H1 (cell line): ENCODE measurements around the gene MSMP. TPM values are rescaled to one million over a fixed set of nuclear protein-coding genes. Genes with fewer than 3 reads are reported as not detected.
A peak's percentile ranks its signal among the peaks of the same experiment; 100 is the strongest.

ENCODE experiments used
- CTCF ChIA-PET: fragments of 300-600 bp; sonication (Branson Sonifier 250); formaldehyde crosslinking; loops from one replicate; lab custom pipeline; 2021; ENCODE audit not compliant: partially characterized antibody; lab: Charles Lee
- POLR2A ChIA-PET: fragments of 300-600 bp; sonication (Branson Sonifier 250); formaldehyde crosslinking; loops from one replicate; lab custom pipeline; 2021; ENCODE audit warnings: inconsistent platforms; ENCODE audit not compliant: partially characterized antibody; lab: Charles Lee
- DNase-seq, 2 experiments: peaks; one replicate each; pipeline versions ENCODE4 v3.0.0 to v3.0.0-alpha.2; 2010 to 2022; ENCODE audit warnings: low spot score in 2 of 2, low read depth in 1 of 2, mixed read lengths in 1 of 2
- FAIRE-seq: peaks from 2 replicates; lab custom pipeline; 2011; peaks lifted over from hg19 to GRCh38; lab: Jason Lieb, UNC
- H2AFZ ChIP-seq: 2 replicates; pipeline ENCODE4 v1.8.1; 2012; ENCODE audit warnings: low read length, inconsistent platforms
- H2AK5ac ChIP-seq: 2 replicates; pipeline ENCODE4 v1.6.1; 2013; ENCODE audit warnings: low read depth, low read length
- H2BK120ac ChIP-seq: replicated peaks from 2 replicates; pipeline ENCODE3; 2013; ENCODE audit warnings: low read depth, low read length, inconsistent platforms
- H2BK12ac ChIP-seq: 2 replicates; pipeline ENCODE4 v1.6.1; 2013; ENCODE audit warnings: low read depth, low read length
- H2BK15ac ChIP-seq: 2 replicates; pipeline ENCODE4 v1.6.1; 2013; ENCODE audit warnings: low read length
- H2BK20ac ChIP-seq: 2 replicates; pipeline ENCODE4 v1.6.1; 2013; ENCODE audit warnings: low read length
- H2BK5ac ChIP-seq: 2 replicates; pipeline ENCODE4 v1.6.1; 2013; ENCODE audit warnings: low read depth, low read length
- H3K14ac ChIP-seq: 2 replicates; pipeline ENCODE4 v1.6.1; 2013; ENCODE audit warnings: inconsistent platforms; ENCODE audit not compliant: insufficient read length
- H3K18ac ChIP-seq: 2 replicates; pipeline ENCODE4 v1.6.1; 2013; ENCODE audit warnings: low read length; ENCODE audit errors: extremely low read depth
- H3K23ac ChIP-seq: 2 replicates; pipeline ENCODE4 v1.6.1; 2013; ENCODE audit warnings: inconsistent platforms; ENCODE audit not compliant: insufficient read length
- H3K23me2 ChIP-seq: 2 replicates; pipeline ENCODE4 v1.6.1; 2013; ENCODE audit warnings: low read depth, low read length
- H3K27ac ChIP-seq: 2 replicates; pipeline ENCODE4 v1.6.1; 2011; ENCODE audit warnings: low read depth, low read length, inconsistent platforms
- H3K27me3 ChIP-seq, 4 experiments: replicated peaks in 1 of 4; 1 replicate in 1 of 4; 2 replicates in 3 of 4; pipeline versions ENCODE4 v1.6.1 to v1.8.1; 2011 to 2013; ENCODE audit warnings: low read length in 3 of 4, mild to moderate bottlenecking in 3 of 4, inconsistent platforms in 2 of 4, mixed read lengths in 2 of 4, moderate library complexity in 1 of 4; ENCODE audit not compliant: control insufficient read depth in 3 of 4, insufficient read depth in 3 of 4; ENCODE audit errors: extremely low read depth in 1 of 4
- H3K36me3 ChIP-seq, 4 experiments: 2 replicates each; pipeline versions ENCODE4 v1.6.1 to v1.8.1; 2011 to 2013; ENCODE audit warnings: mild to moderate bottlenecking in 4 of 4, low read length in 3 of 4, moderate library complexity in 2 of 4, control low read depth in 1 of 4, inconsistent platforms in 1 of 4; ENCODE audit not compliant: insufficient read depth in 4 of 4, control insufficient read depth in 2 of 4
- H3K4ac ChIP-seq: replicated peaks from 2 replicates; pipeline ENCODE3; 2013; ENCODE audit warnings: low read length, low read depth, mixed read lengths, inconsistent platforms; ENCODE audit not compliant: insufficient read length
- H3K4me1 ChIP-seq, 4 experiments: replicated peaks in 1 of 4; 1 replicate in 1 of 4; 2 replicates in 3 of 4; pipeline versions ENCODE4 v1.6.1 to v1.8.1; 2011 to 2013; ENCODE audit warnings: low read length in 3 of 4, inconsistent platforms in 2 of 4, mixed read lengths in 1 of 4; ENCODE audit not compliant: insufficient read depth in 4 of 4, control insufficient read depth in 3 of 4
- H3K4me2 ChIP-seq, 2 experiments: 2 replicates each; pipeline versions ENCODE4 v1.6.1 to v1.8.1; 2011 to 2013; ENCODE audit warnings: low read depth in 2 of 2, low read length in 2 of 2, control low read depth in 1 of 2, inconsistent platforms in 1 of 2, mild to moderate bottlenecking in 1 of 2; ENCODE audit not compliant: insufficient read depth in 1 of 2
- H3K4me3 ChIP-seq, 4 experiments: fragments of 200-600, 300-600 bp in 1 of 4; sonication (generic), shearing (Covaris generic), sonication (Bioruptor Twin) in 1 of 4; 2 replicates each; pipeline versions ENCODE4 v1.5.1 to v1.8.1; 2011 to 2016; ENCODE audit warnings: low read length in 4 of 4, low read depth in 3 of 4, control low read depth in 2 of 4, inconsistent platforms in 2 of 4, mild to moderate bottlenecking in 2 of 4, mixed read lengths in 1 of 4, moderate library complexity in 1 of 4; ENCODE audit not compliant: insufficient read depth in 2 of 4; ENCODE audit errors: extremely low read depth in 1 of 4
- H3K56ac ChIP-seq: replicated peaks from 2 replicates; pipeline ENCODE3; 2013; ENCODE audit warnings: low read depth, mild to moderate bottlenecking, mixed read lengths, low read length, inconsistent platforms; ENCODE audit not compliant: insufficient read length
- H3K79me1 ChIP-seq: 2 replicates; pipeline ENCODE4 v1.6.1; 2013; ENCODE audit warnings: low read depth, low read length, control low read depth
- H3K79me2 ChIP-seq, 2 experiments: 2 replicates each; pipeline versions ENCODE4 v1.6.1 to v1.8.1; 2012 to 2013; ENCODE audit warnings: low read length in 2 of 2, mild to moderate bottlenecking in 2 of 2, inconsistent platforms in 1 of 2; ENCODE audit not compliant: insufficient read depth in 2 of 2, control insufficient read depth in 1 of 2
- H3K9ac ChIP-seq, 4 experiments: replicated peaks in 1 of 4; 1 replicate in 1 of 4; 2 replicates in 3 of 4; pipeline versions ENCODE4 v1.6.1 to v1.8.1; 2011 to 2013; ENCODE audit warnings: low read depth in 3 of 4, low read length in 3 of 4, control low read depth in 2 of 4, mild to moderate bottlenecking in 2 of 4, moderate library complexity in 2 of 4, inconsistent platforms in 1 of 4; ENCODE audit errors: extremely low read depth in 1 of 4
- H3K9me3 ChIP-seq, 2 experiments: 2 replicates each; pipeline versions ENCODE4 v1.6.1 to v1.8.1; 2012 to 2013; ENCODE audit warnings: mild to moderate bottlenecking in 2 of 2, moderate library complexity in 2 of 2, control low read depth in 1 of 2, inconsistent platforms in 1 of 2, low read depth in 1 of 2, low read length in 1 of 2, mixed read lengths in 1 of 2; ENCODE audit not compliant: insufficient read depth in 2 of 2
- H4K20me1 ChIP-seq, 2 experiments: replicated peaks in 1 of 2; 2 replicates each; pipeline versions ENCODE3 to v1.8.1; 2011 to 2013; ENCODE audit warnings: inconsistent platforms in 2 of 2, low read length in 2 of 2, mild to moderate bottlenecking in 1 of 2; ENCODE audit not compliant: insufficient read depth in 2 of 2, control insufficient read depth in 1 of 2
- H4K5ac ChIP-seq: 2 replicates; pipeline ENCODE4 v1.6.1; 2013; ENCODE audit warnings: low read length, low read depth, mixed read lengths, inconsistent platforms; ENCODE audit not compliant: insufficient read length
- H4K8ac ChIP-seq: 2 replicates; pipeline ENCODE4 v1.8.0; 2013; ENCODE audit warnings: mild to moderate bottlenecking, moderate library complexity, low read length, inconsistent platforms; ENCODE audit not compliant: insufficient read depth; ENCODE audit errors: extremely low read depth
- H4K91ac ChIP-seq: replicated peaks from 2 replicates; pipeline ENCODE3; 2013; ENCODE audit warnings: low read length, mixed read lengths, inconsistent platforms; ENCODE audit not compliant: insufficient read length
- BACH1 ChIP-seq: IDR thresholded peaks from 2 replicates; pipeline ENCODE4 v1.6.1; 2012; ENCODE audit warnings: low read length, improper control_type of control experiment
- CBX8 ChIP-seq: fragments of 300-800, 300-1000 bp; sonication (generic); IDR thresholded peaks from 2 replicates; pipeline ENCODE4 v1.7.1; 2016; ENCODE audit warnings: low read depth, low read length, borderline replicate concordance
- CTBP2 ChIP-seq: IDR thresholded peaks from 2 replicates; pipeline ENCODE4 v1.7.0; 2011; ENCODE audit warnings: borderline replicate concordance, mild to moderate bottlenecking, moderate library complexity, mixed read lengths, low read length; ENCODE audit not compliant: insufficient read depth, insufficient read length
- HDAC6 ChIP-seq: IDR thresholded peaks from one replicate; pipeline ENCODE4 v1.7.1; 2012; ENCODE audit warnings: low read depth, mild to moderate bottlenecking, inconsistent platforms, low read length, moderate library complexity
- MAFK ChIP-seq: IDR thresholded peaks from 2 replicates; pipeline ENCODE4 v1.6.1; 2012; ENCODE audit warnings: low read depth, mild to moderate bottlenecking, improper control_type of control experiment, low read length
- SP4 ChIP-seq: IDR thresholded peaks from 2 replicates; pipeline ENCODE4 v1.6.1; 2012; ENCODE audit warnings: low read length, inconsistent platforms
- TAF1 ChIP-seq: IDR thresholded peaks from 2 replicates; pipeline ENCODE4 v1.6.1; 2011; ENCODE audit warnings: mild to moderate bottlenecking, low read depth, low read length
- TAF7 ChIP-seq: optimal IDR thresholded peaks from 2 replicates; pipeline ENCODE3; 2011; ENCODE audit warnings: low read depth, mild to moderate bottlenecking, inconsistent platforms, low read length, moderate library complexity, borderline replicate concordance
- YY1 ChIP-seq: IDR thresholded peaks from 2 replicates; pipeline ENCODE4 v1.6.1; 2011; ENCODE audit warnings: low read depth, mild to moderate bottlenecking, low read length
- WGBS, 2 experiments: shearing (Covaris generic) in 1 of 2; methylation state at CpG; one replicate each; pipeline versions ENCODE4 v1.1.6 to v1.1.7; 2013 to 2015; ENCODE audit warnings: low lambda C conversion rate in 2 of 2, mixed read lengths in 2 of 2, inconsistent platforms in 1 of 2, low coverage in 1 of 2, missing lambda C conversion rate in 1 of 2; ENCODE audit not compliant: insufficient replicate concordance in 2 of 2, insufficient coverage in 1 of 2, insufficient read length in 1 of 2; ENCODE audit errors: extremely low coverage in 1 of 2, missing lambda C conversion rate in 1 of 2; 5-methylcytosine and 5-hydroxymethylcytosine counted together
- polyA plus RNA-seq, 7 experiments: library from polyadenylated mRNA; depleted of rRNA in 3 of 7; stranded (reverse) in 5 of 7; unstranded in 2 of 7; fragments of >200 nt in 5 of 7; fragments of 200-250 nt in 2 of 7; gene quantifications; 1 replicate in 5 of 7; 2 replicates in 1 of 7; 4 replicates in 1 of 7; pipeline versions ENCODE4 v1.2.1 to v1.2.3, GENCODE V29; 2011 to 2013; ENCODE audit warnings: missing spikeins in 2 of 7, mixed read lengths in 2 of 7
- total RNA-seq: library from RNA; stranded (reverse); fragmentation: NEBNext Ultra II Directional; extraction: Animal tissue kit (Norgen Biotek cat#: 25700); gene quantifications from 2 replicates; pipeline ENCODE4 v1.2.1, GENCODE V29; 2021
- TF ChIP-seq, protein P1 (sequence below), 3 experiments: IDR thresholded peaks; 1 replicate in 2 of 3; 2 replicates in 1 of 3; pipeline versions ENCODE4 v1.5.1 to v1.6.1; 2011; ENCODE audit warnings: low read length in 3 of 3, mild to moderate bottlenecking in 3 of 3, inconsistent platforms in 2 of 3, low read depth in 1 of 3, moderate library complexity in 1 of 3; ENCODE audit not compliant: insufficient read depth in 1 of 3; ENCODE audit errors: control extremely low read depth in 1 of 3

The MSMP gene
- total and polyA plus RNA-seq, 2 of the 8 experiments (the other 6 are each of a cell fraction or from before 2014, with no cell fraction given): 0.53 TPM; not detected in 1

DNA sequence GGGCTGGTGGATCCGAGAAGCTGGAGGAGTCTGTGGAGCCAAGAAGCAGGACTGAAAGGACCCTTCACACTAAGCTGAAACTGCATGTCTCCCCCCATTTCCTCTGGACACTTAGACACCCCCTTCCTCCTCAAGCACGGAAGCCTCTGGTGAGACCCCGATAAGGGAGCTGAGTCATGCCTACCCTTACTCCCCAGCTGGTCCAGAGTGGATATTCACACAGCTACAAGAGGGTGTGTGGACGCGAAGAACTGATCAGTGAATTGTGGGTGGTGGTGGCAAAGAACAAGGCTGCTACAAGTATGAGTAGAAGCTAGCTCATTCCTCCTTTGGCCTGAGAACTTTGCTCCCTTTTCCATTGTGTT lies 26.4 kb downstream of the MSMP start:
- Histone ChIP-seq H3K14ac (no peak overlapping the region), H2BK5ac (peak overlapping the region; percentile 88), H4K5ac (peak overlapping the region; percentile 26), H3K27me3 (no peaks in the 10 kb centered on the region), H3K4me3 (peak overlapping the region in 3 of 4 experiments; percentile 26 to 46 (median 35); a peak in 6 of 8 replicates), H2BK120ac (no peak overlapping the region), H3K9me3 (no peaks in the 10 kb centered on the region; a peak in 1 of 4 replicates), H2BK20ac (no peak overlapping the region; the same call in 1 of the 2 replicates), H3K27ac (peak overlapping the region; percentile 58), H2BK12ac (peak overlapping the region; percentile 94), H3K18ac (peak overlapping the region; percentile 79; the same call in 1 of the 2 replicates), H3K79me2 (peaks cover 2 to 54% of the 10 kb centered on the region in 2 experiments), H3K36me3 (peaks cover 4 to 21% (median 13%) of the 10 kb centered on the region in 4 experiments; a peak in 7 of 8 replicates), H3K23me2 (peaks cover 11% of the 10 kb centered on the region; the same call in 1 of the 2 replicates), H3K4ac (no peak overlapping the region), H4K20me1 (peaks cover 0 to 4% of the 10 kb centered on the region in 2 experiments), H2AK5ac (peak overlapping the region; percentile 95; the same call in 1 of the 2 replicates), H2BK15ac (no peak overlapping the region), H4K91ac (peak overlapping the region; percentile 77), H3K9ac (peak overlapping the region in 3 of 4 experiments; percentile 26 to 43 (median 41); a peak in 2 of 7 replicates), H3K79me1 (peaks cover 16% of the 10 kb centered on the region), H3K4me2 (peak overlapping the region; percentile 69 to 92), H3K23ac (no peak overlapping the region), H3K4me1 (peaks cover 21 to 42% (median 30%) of the 10 kb centered on the region in 4 experiments), H2AFZ (no peak overlapping the region), H4K8ac (peak overlapping the region; percentile 69; the same call in 1 of the 2 replicates), H3K56ac (no peak overlapping the region)
- ChIA-PET POLR2A (interaction anchor here (0.6 to 11.1 kb wide), 25 partner anchors 9 to 656 kb away, joined by 3 to 158 read pairs (median 4); partner anchors contain the start of genes CCDC107, SIT1, SPAG8 and STOML2), CTCF (interaction anchor here (0.5 to 16.0 kb wide), 27 partner anchors 8 to 185 kb away, joined by 3 to 198 read pairs (median 7); partner anchors contain the start of genes ARHGEF39, CCDC107, GBA2 and MSMP)
- FAIRE-seq (no peak), DNase-seq (no peak)
- WGBS, 2 experiments: 58% methylated on average over 5 of the region's 5 CpGs; no CpG with 5 or more reads in 1 of the 2 experiments
- TF ChIP-seq TAF1: peak; percentile 20; the same call in 1 of the 2 replicates
- TF ChIP-seq BACH1: peak; percentile 51; the same call in 1 of the 2 replicates
- no peak for TF ChIP-seq HDAC6
- TF ChIP-seq TAF7: no peak
- TF ChIP-seq, protein P1, sequence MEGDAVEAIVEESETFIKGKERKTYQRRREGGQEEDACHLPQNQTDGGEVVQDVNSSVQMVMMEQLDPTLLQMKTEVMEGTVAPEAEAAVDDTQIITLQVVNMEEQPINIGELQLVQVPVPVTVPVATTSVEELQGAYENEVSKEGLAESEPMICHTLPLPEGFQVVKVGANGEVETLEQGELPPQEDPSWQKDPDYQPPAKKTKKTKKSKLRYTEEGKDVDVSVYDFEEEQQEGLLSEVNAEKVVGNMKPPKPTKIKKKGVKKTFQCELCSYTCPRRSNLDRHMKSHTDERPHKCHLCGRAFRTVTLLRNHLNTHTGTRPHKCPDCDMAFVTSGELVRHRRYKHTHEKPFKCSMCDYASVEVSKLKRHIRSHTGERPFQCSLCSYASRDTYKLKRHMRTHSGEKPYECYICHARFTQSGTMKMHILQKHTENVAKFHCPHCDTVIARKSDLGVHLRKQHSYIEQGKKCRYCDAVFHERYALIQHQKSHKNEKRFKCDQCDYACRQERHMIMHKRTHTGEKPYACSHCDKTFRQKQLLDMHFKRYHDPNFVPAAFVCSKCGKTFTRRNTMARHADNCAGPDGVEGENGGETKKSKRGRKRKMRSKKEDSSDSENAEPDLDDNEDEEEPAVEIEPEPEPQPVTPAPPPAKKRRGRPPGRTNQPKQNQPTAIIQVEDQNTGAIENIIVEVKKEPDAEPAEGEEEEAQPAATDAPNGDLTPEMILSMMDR (IDR thresholded peaks at IDR 0.05; ENCODE audit: control extremely low read depth in 1 of 3, insufficient read depth in 1 of 3, low read depth in 1 of 3, low read length in 3 of 3): peak in 1 of 3 experiments; percentile 5; a peak in 1 of 4 replicates
- TF ChIP-seq SP4: peak; percentile 22; the same call in 1 of the 2 replicates
- no peak for TF ChIP-seq CBX8
- no peak for TF ChIP-seq YY1
- TF ChIP-seq MAFK: no peak
- TF ChIP-seq CTBP2: no peak
